ENCODE results near the gene KCTD12.

DNA sequence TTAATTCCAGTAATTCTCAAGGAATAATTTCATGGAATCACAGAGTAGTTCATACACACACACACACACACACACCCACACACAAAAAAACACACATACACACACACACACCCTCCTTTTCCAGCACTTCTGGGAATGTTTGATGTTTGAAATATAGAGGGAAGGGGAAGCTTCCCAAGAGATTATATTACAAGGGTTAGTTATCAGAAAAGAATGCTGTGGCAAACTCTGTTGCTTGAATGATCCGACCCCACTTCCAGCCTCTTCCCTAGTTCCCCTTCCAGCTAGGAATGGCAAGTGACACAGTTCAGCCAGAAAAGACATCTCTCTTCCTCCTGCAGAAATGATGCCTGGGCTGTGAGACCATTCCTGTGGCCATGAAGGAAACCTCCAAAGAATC, 49.9 kb downstream of the KCTD12 start:
- TF ChIP-seq, protein P1, sequence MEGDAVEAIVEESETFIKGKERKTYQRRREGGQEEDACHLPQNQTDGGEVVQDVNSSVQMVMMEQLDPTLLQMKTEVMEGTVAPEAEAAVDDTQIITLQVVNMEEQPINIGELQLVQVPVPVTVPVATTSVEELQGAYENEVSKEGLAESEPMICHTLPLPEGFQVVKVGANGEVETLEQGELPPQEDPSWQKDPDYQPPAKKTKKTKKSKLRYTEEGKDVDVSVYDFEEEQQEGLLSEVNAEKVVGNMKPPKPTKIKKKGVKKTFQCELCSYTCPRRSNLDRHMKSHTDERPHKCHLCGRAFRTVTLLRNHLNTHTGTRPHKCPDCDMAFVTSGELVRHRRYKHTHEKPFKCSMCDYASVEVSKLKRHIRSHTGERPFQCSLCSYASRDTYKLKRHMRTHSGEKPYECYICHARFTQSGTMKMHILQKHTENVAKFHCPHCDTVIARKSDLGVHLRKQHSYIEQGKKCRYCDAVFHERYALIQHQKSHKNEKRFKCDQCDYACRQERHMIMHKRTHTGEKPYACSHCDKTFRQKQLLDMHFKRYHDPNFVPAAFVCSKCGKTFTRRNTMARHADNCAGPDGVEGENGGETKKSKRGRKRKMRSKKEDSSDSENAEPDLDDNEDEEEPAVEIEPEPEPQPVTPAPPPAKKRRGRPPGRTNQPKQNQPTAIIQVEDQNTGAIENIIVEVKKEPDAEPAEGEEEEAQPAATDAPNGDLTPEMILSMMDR (IDR thresholded peaks at IDR 0.05), result no peak
- no peak for TF ChIP-seq POLR2AphosphoS5 (IDR thresholded peaks at IDR 0.05)

All from breast epithelium (tissue), 3 donors.